Vagina (tissue), 2 donors: ENCODE data around the gene BCL2L13. TPM values are rescaled to one million over a fixed set of nuclear protein-coding genes. Genes with fewer than 3 reads are reported as not detected.

Experiments used
- DNase-seq, 2 donors: peaks; one replicate each; pipeline ENCODE4 v3.0.0-alpha.2; 2017; ENCODE audit errors: extremely low spot score in 2 of 2
- H3K27ac ChIP-seq: fragments of 200-600 bp; sonication (generic); one replicate; pipeline ENCODE4 v1.5.1; 2019
- H3K27me3 ChIP-seq: fragments of 200-600 bp; sonication (generic); one replicate; pipeline ENCODE4 v1.5.1; 2019
- H3K36me3 ChIP-seq, 2 donors: fragments of 200-600 bp; sonication (generic); one replicate each; pipeline ENCODE4 v1.5.1; 2017 to 2019
- H3K4me1 ChIP-seq: fragments of 200-600 bp; sonication (generic); one replicate; pipeline ENCODE4 v1.5.1; 2019
- H3K4me3 ChIP-seq, 2 donors: fragments of 200-600 bp; sonication (generic); 1 replicate in 1 of 2; 2 replicates in 1 of 2; pipeline ENCODE4 v1.5.1; 2016 to 2019
- H3K9me3 ChIP-seq: fragments of 200-600 bp; sonication (generic); one replicate; pipeline ENCODE4 v1.5.1; 2019
- CTCF ChIP-seq, 3 experiments: fragments of 450-650 bp in 2 of 3; fragments of 200-600 bp in 1 of 3; sonication (generic) in 1 of 3; IDR thresholded peaks; one replicate each; pipeline ENCODE4 v1.5.1; 2017 to 2019; ENCODE audit warnings: antibody characterized with exemption in 3 of 3, mild to moderate bottlenecking in 2 of 3, moderate library complexity in 2 of 3
- POLR2A ChIP-seq, 2 donors: fragments of 450-650 bp; IDR thresholded peaks; one replicate each; pipeline ENCODE4 v1.6.1; 2017; ENCODE audit warnings: antibody characterized with exemption in 2 of 2, mild to moderate bottlenecking in 2 of 2, moderate library complexity in 2 of 2
- POLR2AphosphoS5 ChIP-seq, 2 donors: sonication (generic); formaldehyde crosslinking; IDR thresholded peaks; one replicate each; pipeline ENCODE4 v1.9.0; 2017; ENCODE audit warnings: antibody characterized with exemption in 2 of 2, mild to moderate bottlenecking in 2 of 2, low read depth in 1 of 2; ENCODE audit not compliant: insufficient read depth in 1 of 2
- intact Hi-C: fragments of 100-400 bp; cut with DNase I; formaldehyde crosslinking; loops from one replicate; pipeline ENCODE4 v1.15.1; 2023
- total RNA-seq: library from RNA; depleted of rRNA; stranded (reverse); fragments of >200 nt; gene quantifications from one replicate; pipeline ENCODE4 v1.2.3, GENCODE V29; 2016

BCL2L13 gene
- total RNA-seq, 1 donor from 2014 or later: 41.3 TPM

GRCh38 chr22:17748555-17749353, 110.2 kb downstream of the BCL2L13 start:
- DNase-seq: no peak
- Histone ChIP-seq H3K27ac (no peak overlapping the region), H3K27me3 (no peaks in the 10 kb centered on the region), H3K4me1 (peaks cover 6% of the 10 kb centered on the region), H3K9me3 (no peaks in the 10 kb centered on the region), H3K4me3 (peak overlapping the region in 1 of 2 donors; percentile 7), H3K36me3 (no peaks in the 10 kb centered on the region)
- intact Hi-C loops: no loop called here
- TF ChIP-seq CTCF (IDR thresholded peaks at IDR 0.05): no peak
- no peak for TF ChIP-seq POLR2AphosphoS5 (IDR thresholded peaks at IDR 0.05; ENCODE audit: insufficient read depth in 1 of 2, low read depth in 1 of 2)
- TF ChIP-seq POLR2A (IDR thresholded peaks at IDR 0.05): no peak

GRCh38 chr22:17749605-17750395, 111.2 kb downstream of the BCL2L13 start:
- intact Hi-C loops: no loop called here
- no peaks in the 10 kb centered on the region for H3K36me3 ChIP-seq

GRCh38 chr22:17751596-17751995, 113.0 kb downstream of the BCL2L13 start:
- Histone ChIP-seq H3K4me3 (no peak overlapping the region), H3K27ac (no peak overlapping the region), H3K27me3 (no peaks in the 10 kb centered on the region), H3K36me3 (no peaks in the 10 kb centered on the region), H3K9me3 (no peaks in the 10 kb centered on the region), H3K4me1 (no peaks in the 10 kb centered on the region)
- TF ChIP-seq POLR2A (IDR thresholded peaks at IDR 0.05) (no peak), CTCF (IDR thresholded peaks at IDR 0.05) (no peak), POLR2AphosphoS5 (IDR thresholded peaks at IDR 0.05; ENCODE audit: insufficient read depth in 1 of 2, low read depth in 1 of 2) (no peak)
- no peak for DNase-seq
- intact Hi-C loops: no loop called here

More at GRCh38 chr22:17749605-17750395, 111.2 kb downstream of the BCL2L13 start:
- no peak for DNase-seq
- TF ChIP-seq CTCF (IDR thresholded peaks at IDR 0.05) (no peak), POLR2A (IDR thresholded peaks at IDR 0.05) (no peak)
- no peaks in the 10 kb centered on the region for H3K4me1 ChIP-seq
- H3K27me3 ChIP-seq: no peaks in the 10 kb centered on the region
- H3K9me3 ChIP-seq: no peaks in the 10 kb centered on the region
- no peak overlapping the region for H3K27ac ChIP-seq
- H3K4me3 ChIP-seq: no peak overlapping the region

GRCh38 chr22:17753401-17753989, 114.9 kb downstream of the BCL2L13 start:
- H3K27me3 ChIP-seq: no peaks in the 10 kb centered on the region
- H3K36me3 ChIP-seq: no peaks in the 10 kb centered on the region
- no peak for DNase-seq
- no peaks in the 10 kb centered on the region for H3K4me1 ChIP-seq
- intact Hi-C loops: no loop called here
- no peak overlapping the region for H3K27ac ChIP-seq
- no peak for TF ChIP-seq CTCF (IDR thresholded peaks at IDR 0.05)
- no peak for TF ChIP-seq POLR2A (IDR thresholded peaks at IDR 0.05)
- TF ChIP-seq POLR2AphosphoS5 (IDR thresholded peaks at IDR 0.05; ENCODE audit: insufficient read depth in 1 of 2, low read depth in 1 of 2): no peak
- no peak overlapping the region for H3K4me3 ChIP-seq
- H3K9me3 ChIP-seq: no peaks in the 10 kb centered on the region
